Left lobe of liver (tissue), 1 donor: ENCODE measurements around the gene NFE2L3. TPM values are rescaled to one million over a fixed set of nuclear protein-coding genes. Genes with fewer than 3 reads are reported as not detected.

Experiments
- total RNA-seq: library from RNA; stranded (reverse); gene quantifications from one replicate; pipeline ENCODE4 v1.2.1, GENCODE V29; 2021
- donor health status: DM: no; HTN: yes; CAD: no.

Gene NFE2L3
- total RNA-seq, 1 donor from 2014 or later, result 0.45 TPM

Other genes starting within 250 kb of the NFE2L3 start
- gene HNRNPA2B1, start 48.5 kb downstream of the NFE2L3 start, total RNA-seq, result 161 TPM
- 24.7 TPM for gene CBX3, start 49.5 kb downstream of the NFE2L3 start, total RNA-seq
- gene SNX10, start 139.7 kb downstream of the NFE2L3 start, total RNA-seq, result 27.4 TPM